ENCODE data around the gene CFAP97D2.

CFAP97D2 gene

GRCh38 chr13:114200399-114200911 is 21.4 kb downstream of the CFAP97D2 start:
- DNase-seq = no peak

GRCh38 chr13:114202581-114202980 is 23.5 kb downstream of the CFAP97D2 start:
- DNase-seq = no peak

GRCh38 chr13:114203536-114203935 is 24.5 kb downstream of the CFAP97D2 start:
- DNase-seq = no peak

- no peak for DNase-seq
Observed at GRCh38 chr13:114204894-114205293, 25.8 kb downstream of the CFAP97D2 start.

- DNase-seq = no peak
Observed at GRCh38 chr13:114208134-114208533, 29.1 kb downstream of the CFAP97D2 start.

GRCh38 chr13:114211446-114212157 is 32.5 kb downstream of the CFAP97D2 start:
- no peak for DNase-seq

GRCh38 chr13:114212158-114212495 is 33.1 kb downstream of the CFAP97D2 start:
- DNase-seq = no peak

- DNase-seq = no peak
Observed at GRCh38 chr13:114213980-114214379, 34.9 kb downstream of the CFAP97D2 start.

- DNase-seq = no peak
Observed at GRCh38 chr13:114219392-114219791, 40.3 kb downstream of the CFAP97D2 start.

- DNase-seq = peak; percentile 45
Observed at GRCh38 chr13:114222461-114222968, 43.5 kb downstream of the CFAP97D2 start.

GRCh38 chr13:114224201-114224600 is 45.1 kb downstream of the CFAP97D2 start:
- peak; percentile 32 for DNase-seq

- DNase-seq = peak; percentile 26
Observed at GRCh38 chr13:114225610-114226009, 46.6 kb downstream of the CFAP97D2 start.

GRCh38 chr13:114226088-114226487 is 47.0 kb downstream of the CFAP97D2 start:
- no peak for DNase-seq

- peak; percentile 95 for DNase-seq
Observed at GRCh38 chr13:114226699-114227323, 47.8 kb downstream of the CFAP97D2 start.

- no peak for DNase-seq
Observed at GRCh38 chr13:114227528-114227927, 48.5 kb downstream of the CFAP97D2 start.

GRCh38 chr13:114228176-114228575 is 49.1 kb downstream of the CFAP97D2 start:
- no peak for DNase-seq

GRCh38 chr13:114229506-114229905 is 50.4 kb downstream of the CFAP97D2 start:
- DNase-seq = no peak

GRCh38 chr13:114230117-114230516 is 51.1 kb downstream of the CFAP97D2 start:
- no peak for DNase-seq

- no peak for DNase-seq
Observed at GRCh38 chr13:114230575-114230974, 51.5 kb downstream of the CFAP97D2 start.

GRCh38 chr13:114231886-114232285 is 52.8 kb downstream of the CFAP97D2 start:
- DNase-seq = no peak

GRCh38 chr13:114234266-114234644 is 55.2 kb downstream of the CFAP97D2 start:
- no peak for DNase-seq

GRCh38 chr13:114234645-114235421 is 55.8 kb downstream of the CFAP97D2 start, which contains the start of gene CDC16:
TSS of gene CDC16 (plus strand) at chr13:114234897. CDS start at chr13:114235085, 188 bp downstream.
- peak; percentile 93 for DNase-seq

- no peak for DNase-seq
Observed at GRCh38 chr13:114235697-114236096, 56.6 kb downstream of the CFAP97D2 start.
